HG02610 (cell line): Measurements from ENCODE around the gene HABP2.

Experiments
- ATAC-seq: cut with Tn5 transposase; IDR thresholded peaks from one replicate; pipeline ENCODE4 v1.9.1; 2021; ENCODE audit warnings: mild to moderate bottlenecking, moderate library complexity; ENCODE audit not compliant: unreplicated experiment

The HABP2 gene

GRCh38 chr10:113592380-113592779 is 39.5 kb downstream of the HABP2 start:
- no peak for ATAC-seq

- no peak for ATAC-seq
Measured at GRCh38 chr10:113594652-113595051, 41.8 kb downstream of the HABP2 start.

- ATAC-seq = no peak
Measured at GRCh38 chr10:113600569-113600968, 47.7 kb downstream of the HABP2 start.

- ATAC-seq = no peak
Measured at GRCh38 chr10:113603057-113603777, 50.4 kb downstream of the HABP2 start.

- ATAC-seq = no peak
Measured at GRCh38 chr10:113604572-113604971, 51.7 kb downstream of the HABP2 start.

GRCh38 chr10:113605268-113605978 is 52.6 kb downstream of the HABP2 start:
- no peak for ATAC-seq

GRCh38 chr10:113609704-113610108 is 56.9 kb downstream of the HABP2 start:
- no peak for ATAC-seq

GRCh38 chr10:113610631-113611601 is 58.1 kb downstream of the HABP2 start:
- no peak for ATAC-seq

GRCh38 chr10:113612154-113612553 is 59.3 kb downstream of the HABP2 start:
- no peak for ATAC-seq

- ATAC-seq = no peak
Measured at GRCh38 chr10:113613427-113613826, 60.6 kb downstream of the HABP2 start.

GRCh38 chr10:113613977-113614690 is 61.3 kb downstream of the HABP2 start:
- ATAC-seq = no peak

- ATAC-seq = no peak
Measured at GRCh38 chr10:113616244-113617074, 63.6 kb downstream of the HABP2 start.

GRCh38 chr10:113617086-113617485 is 64.2 kb downstream of the HABP2 start:
- ATAC-seq = no peak

GRCh38 chr10:113618338-113618737 is 65.5 kb downstream of the HABP2 start:
- no peak for ATAC-seq

GRCh38 chr10:113619401-113619800 is 66.5 kb downstream of the HABP2 start:
- no peak for ATAC-seq

- no peak for ATAC-seq
Measured at GRCh38 chr10:113620511-113620910, 67.7 kb downstream of the HABP2 start.

- ATAC-seq = no peak
Measured at GRCh38 chr10:113620936-113621335, 68.1 kb downstream of the HABP2 start.

- ATAC-seq = no peak
Measured at GRCh38 chr10:113621799-113622198, 68.9 kb downstream of the HABP2 start.

GRCh38 chr10:113622831-113623230 is 70.0 kb downstream of the HABP2 start:
- no peak for ATAC-seq
